Right cardiac atrium (tissue), 5 donors: Measurements from ENCODE around the gene INO80E. TPM values are rescaled to one million over a fixed set of nuclear protein-coding genes. Genes with fewer than 3 reads are reported as not detected.

Experiments used
- ATAC-seq, 2 donors: fragments of 200-7000 bp; cut with Tn5 transposase; one replicate each; pipeline versions ENCODE4 v1.8.0 to v1.9.1; 2020; ENCODE audit warnings: moderate library complexity in 2 of 2, mild to moderate bottlenecking in 1 of 2
- DNase-seq, 3 donors: peaks; one replicate each; pipeline ENCODE4 v3.0.0-alpha.2; 2020
- H3K27ac ChIP-seq: one replicate; pipeline ENCODE4 v1.5.1; 2013; ENCODE audit warnings: mild to moderate bottlenecking, low read length, control low read depth, moderate library complexity
- H3K27me3 ChIP-seq: one replicate; pipeline ENCODE4 v1.6.1; 2013; ENCODE audit not compliant: control insufficient read depth, insufficient read depth
- H3K4me1 ChIP-seq: one replicate; pipeline ENCODE4 v1.6.1; 2013; ENCODE audit warnings: low read length; ENCODE audit not compliant: control insufficient read depth, insufficient read depth
- H3K4me3 ChIP-seq: one replicate; pipeline ENCODE4 v1.5.1; 2013; ENCODE audit warnings: low read length, control low read depth
- H3K9me3 ChIP-seq: one replicate; pipeline ENCODE4 v1.6.1; 2013; ENCODE audit warnings: low read length; ENCODE audit not compliant: control insufficient read depth
- WGBS: extraction: QIAGEN DNeasy Blood & Tissue Kit; methylation state at CpG from one replicate; pipeline ENCODE4 v1.1.7; 2013; 5-methylcytosine and 5-hydroxymethylcytosine counted together
- intact Hi-C, 4 donors: fragments of 100-400 bp; cut with DNase I; formaldehyde crosslinking; loops; one replicate each; pipeline versions ENCODE4 v1.11.0 to v1.14.0; 2022 to 2023
- polyA plus RNA-seq: library from polyadenylated mRNA; stranded (reverse); fragments of 200-250 nt; gene quantifications from one replicate; pipeline ENCODE4 v1.2.3, GENCODE V29; 2013
- total RNA-seq, 4 donors: library from RNA; stranded (reverse); fragmentation: NEBNext Ultra II Directional; extraction: Animal tissue kit (Norgen Biotek cat#: 25700); gene quantifications; one replicate each; pipeline ENCODE4 v1.2.1, GENCODE V29; 2021
- donor health status: healthy with polysubstance abuse.
- donor health status: DM: no; HTN: yes; CAD: no.
- donor health status: DM: no; HTN: no; CAD: no.
- donor health status: DM: no; HTN: yes; CAD: no; lungs with severe emphysema.
- donor health status: DM: yes; HTN: yes; CAD: no.

Gene INO80E
- total and polyA plus RNA-seq, 5 donors: 32.7 to 59.1 (median 39.6) TPM

DNA sequence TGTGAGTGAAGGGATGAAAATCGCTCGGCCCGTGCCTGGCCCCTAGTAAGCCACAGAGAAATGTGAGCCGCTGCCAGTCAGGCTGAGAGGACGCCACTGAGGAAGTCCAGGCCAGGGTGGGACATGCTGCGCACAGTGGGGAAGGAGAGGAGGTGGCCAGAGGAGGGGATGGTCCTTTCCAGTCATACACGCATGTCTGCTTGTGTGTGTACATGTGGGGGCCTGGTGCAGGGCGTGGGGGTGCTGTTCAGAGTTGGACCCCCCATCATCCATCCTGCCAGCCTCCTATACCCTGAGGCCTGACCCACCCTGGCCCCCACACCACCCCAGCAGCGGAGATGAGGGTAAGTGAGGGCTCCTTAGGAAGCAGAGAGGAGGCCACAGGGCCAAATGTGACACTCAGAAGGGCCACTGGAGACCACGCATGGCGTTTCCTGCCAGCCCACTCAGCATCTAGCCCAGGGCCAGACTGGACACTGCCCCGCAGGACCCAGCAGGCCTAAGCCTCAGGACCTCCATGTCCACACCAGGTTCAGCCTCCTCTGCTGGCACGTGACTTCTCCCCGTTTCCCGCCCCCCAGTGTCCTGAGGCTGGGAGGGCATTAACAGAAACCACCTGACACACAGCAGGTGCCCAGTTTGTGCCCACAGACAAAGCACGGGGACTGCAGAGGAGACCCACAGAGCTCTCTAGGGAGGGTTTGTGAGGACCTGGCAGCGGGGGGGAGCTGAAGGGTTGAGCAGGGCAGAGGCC lies 7.8 kb downstream of the INO80E start:
- DNase-seq: peak in 1 of 3 donors; percentile 51
- no peaks in the 10 kb centered on the region for H3K4me1 ChIP-seq
- H3K27ac ChIP-seq: no peak overlapping the region
- no peaks in the 10 kb centered on the region for H3K27me3 ChIP-seq
- ATAC-seq: no peak
- WGBS: 83% methylated on average over 17 of the region's 17 CpGs
- no peaks in the 10 kb centered on the region for H3K9me3 ChIP-seq
- intact Hi-C loops: no loop called here
- H3K4me3 ChIP-seq: no peak overlapping the region

- intact Hi-C loops: no loop called here
- H3K4me1 ChIP-seq: no peaks in the 10 kb centered on the region
- 82% methylated on average over 19 of the region's 19 CpGs for WGBS
These were observed 8.4 kb downstream of the INO80E start for GRCh38 chr16:30004424-30004776.

GRCh38 chr16:30004811-30005242 lies 8.8 kb downstream of the INO80E start:
- Histone ChIP-seq H3K27me3 (no peaks in the 10 kb centered on the region), H3K4me3 (no peak overlapping the region), H3K9me3 (no peaks in the 10 kb centered on the region), H3K27ac (no peak overlapping the region), H3K4me1 (no peaks in the 10 kb centered on the region)
- WGBS: 64% methylated on average over 11 of the region's 11 CpGs
- DNase-seq (peak in 1 of 3 donors; percentile 59), ATAC-seq (no peak)
- intact Hi-C loops: no loop called here

More at GRCh38 chr16:30004424-30004776, 8.4 kb downstream of the INO80E start:
- H3K27me3 ChIP-seq: no peaks in the 10 kb centered on the region
- DNase-seq (peak in 2 of 3 donors; percentile 45 to 58), ATAC-seq (no peak)
- H3K27ac ChIP-seq: no peak overlapping the region
- no peaks in the 10 kb centered on the region for H3K9me3 ChIP-seq
- no peak overlapping the region for H3K4me3 ChIP-seq

DNA sequence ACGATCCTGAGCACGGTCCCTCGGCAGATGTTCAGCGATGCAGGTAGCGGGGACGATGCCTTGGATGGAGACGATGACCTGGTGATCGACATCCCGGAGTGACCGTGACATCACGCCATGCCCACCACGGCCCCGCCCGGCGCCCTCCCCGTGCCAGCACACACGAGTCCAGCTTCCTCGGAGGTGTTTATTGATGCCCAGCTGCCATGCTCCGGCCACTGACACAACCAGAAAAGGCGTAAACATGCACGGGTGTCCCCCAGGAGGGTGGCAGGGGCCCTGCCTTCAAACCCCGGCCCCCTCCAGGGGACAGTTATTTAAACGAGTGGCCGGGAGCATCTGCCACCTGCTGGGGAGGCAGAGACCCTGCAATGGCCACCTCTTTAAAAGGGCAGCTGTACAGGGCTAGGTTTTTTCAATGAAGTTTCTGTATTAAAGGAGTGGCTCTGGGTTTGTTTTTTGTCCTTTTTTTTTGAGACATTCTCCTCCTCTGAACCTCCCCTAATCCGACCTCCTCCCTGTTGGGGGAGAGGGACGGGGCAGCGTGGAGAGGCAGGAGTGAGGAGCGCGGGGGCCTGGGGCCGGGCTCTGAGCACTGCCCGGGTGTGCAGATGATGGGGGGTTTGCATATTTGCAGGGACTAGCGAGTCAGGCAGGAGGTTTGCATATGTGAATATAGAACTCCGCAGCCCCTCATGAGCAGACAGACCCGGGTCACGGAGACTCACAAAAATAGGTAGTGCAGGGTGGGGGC lies 9.5 kb downstream of the INO80E start:
- Histone ChIP-seq H3K9me3 (no peaks in the 10 kb centered on the region), H3K27me3 (no peaks in the 10 kb centered on the region), H3K4me3 (no peak overlapping the region), H3K4me1 (no peaks in the 10 kb centered on the region), H3K27ac (no peak overlapping the region)
- intact Hi-C loops: no loop called here
- DNase-seq: peak in 2 of 3 donors; percentile 60 to 62
- ATAC-seq: peak; percentile 50 to 55
- WGBS: 55% methylated on average over 35 of the region's 35 CpGs

- intact Hi-C loops: no loop called here
- H3K27ac ChIP-seq: no peak overlapping the region
- WGBS: 89% methylated on average over 18 of the region's 18 CpGs
These were observed 10.0 kb downstream of the INO80E start for GRCh38 chr16:30006095-30006473.

DNA sequence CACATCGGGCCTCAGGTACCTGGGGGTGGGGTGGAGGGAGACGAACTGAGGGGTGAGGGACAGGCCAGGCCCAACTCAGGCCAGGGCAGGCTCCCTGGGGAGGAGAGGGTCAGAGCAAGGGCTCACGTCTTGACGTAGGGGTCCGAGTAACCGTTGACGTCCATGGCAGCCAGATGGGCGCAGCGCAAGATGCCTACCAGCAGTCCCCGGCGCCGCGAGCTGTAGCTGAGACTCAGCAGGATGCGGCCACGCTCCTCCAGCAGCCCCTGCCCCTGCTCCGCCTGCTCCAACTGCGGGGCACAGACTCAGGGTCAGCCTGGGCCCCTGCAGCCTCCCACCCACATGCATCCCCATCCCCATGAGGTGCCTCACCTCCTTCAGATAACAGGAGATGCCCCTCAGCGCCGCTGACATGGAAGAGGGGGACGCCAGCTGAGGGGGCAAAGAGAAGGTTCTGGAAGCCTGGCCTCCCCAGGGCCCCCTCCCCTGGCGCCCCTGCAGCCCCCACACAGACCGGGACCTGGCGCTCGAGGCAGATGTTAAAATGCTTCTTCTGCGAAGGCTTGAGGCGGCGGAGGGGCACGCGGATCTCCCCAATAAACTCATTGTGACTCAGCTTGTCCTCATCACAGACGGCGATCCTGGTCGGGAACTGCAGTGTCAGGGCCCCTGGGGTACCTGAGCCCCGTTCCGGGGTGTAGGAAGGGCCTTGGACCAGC lies 10.8 kb downstream of the INO80E start:
- intact Hi-C loops: no loop called here
- no peaks in the 10 kb centered on the region for H3K9me3 ChIP-seq
- no peak overlapping the region for H3K4me3 ChIP-seq
- DNase-seq (peak in 2 of 3 donors; percentile 52 to 61), ATAC-seq (no peak)
- H3K27me3 ChIP-seq: no peaks in the 10 kb centered on the region
- no peaks in the 10 kb centered on the region for H3K4me1 ChIP-seq
- WGBS: 81% methylated on average over 34 of the region's 34 CpGs
- H3K27ac ChIP-seq: no peak overlapping the region

More at GRCh38 chr16:30006095-30006473, 10.0 kb downstream of the INO80E start:
- H3K4me3 ChIP-seq: no peak overlapping the region
- peak in 2 of 3 donors; percentile 35 to 66 for DNase-seq
- no peaks in the 10 kb centered on the region for H3K9me3 ChIP-seq
- no peaks in the 10 kb centered on the region for H3K27me3 ChIP-seq
- peak in 1 of 2 donors; percentile 2 for ATAC-seq
- H3K4me1 ChIP-seq: no peaks in the 10 kb centered on the region

GRCh38 chr16:30007378-30007895 lies 11.4 kb downstream of the INO80E start:
- H3K27me3 ChIP-seq: no peaks in the 10 kb centered on the region
- H3K4me3 ChIP-seq: no peak overlapping the region
- 70% methylated on average over 11 of the region's 11 CpGs for WGBS
- no peak for ATAC-seq
- H3K4me1 ChIP-seq: no peaks in the 10 kb centered on the region
- peak in 1 of 3 donors; percentile 22 for DNase-seq
- H3K27ac ChIP-seq: no peak overlapping the region
- intact Hi-C loops: no loop called here
- no peaks in the 10 kb centered on the region for H3K9me3 ChIP-seq

- Histone ChIP-seq H3K4me1 (no peaks in the 10 kb centered on the region), H3K27ac (no peak overlapping the region), H3K27me3 (no peaks in the 10 kb centered on the region), H3K4me3 (no peak overlapping the region), H3K9me3 (no peaks in the 10 kb centered on the region)
- WGBS: 43% methylated on average over 26 of the region's 26 CpGs
- ATAC-seq (no peak), DNase-seq (peak in 2 of 3 donors; percentile 45 to 49)
- intact Hi-C loops: no loop called here
These were observed 13.2 kb downstream of the INO80E start for GRCh38 chr16:30009085-30009862.

GRCh38 chr16:30009990-30010843 lies 14.2 kb downstream of the INO80E start:
- H3K27me3 ChIP-seq: no peaks in the 10 kb centered on the region
- H3K4me3 ChIP-seq: peak overlapping the region; percentile 31
- DNase-seq (peak in 2 of 3 donors; percentile 56 to 59), ATAC-seq (no peak)
- H3K4me1 ChIP-seq: no peaks in the 10 kb centered on the region
- intact Hi-C loops: no loop called here
- no peaks in the 10 kb centered on the region for H3K9me3 ChIP-seq
- H3K27ac ChIP-seq: no peak overlapping the region
- 24% methylated on average over 34 of the region's 34 CpGs for WGBS
